ENCODE data around the gene ZNF136.

Gene ZNF136

GRCh38 chr19:12194827-12195731 lies 32.2 kb downstream of the ZNF136 start:
- no peak for TF ChIP-seq CTCF (IDR thresholded peaks at IDR 0.05; ENCODE audit: borderline replicate concordance, insufficient read depth, low read depth, low read length)
- H3K4me3 ChIP-seq (ENCODE audit: low read depth, low read length) = no peak overlapping the region

- no peak for TF ChIP-seq CTCF (IDR thresholded peaks at IDR 0.05; ENCODE audit: borderline replicate concordance, insufficient read depth, low read depth, low read length)
- H3K4me3 ChIP-seq (ENCODE audit: low read depth, low read length) = no peak overlapping the region
Observed at GRCh38 chr19:12198136-12198535, 35.2 kb downstream of the ZNF136 start.

- no peak for TF ChIP-seq CTCF (IDR thresholded peaks at IDR 0.05; ENCODE audit: borderline replicate concordance, insufficient read depth, low read depth, low read length)
- no peak overlapping the region for H3K4me3 ChIP-seq (ENCODE audit: low read depth, low read length)
Observed at GRCh38 chr19:12199757-12200419, 37.0 kb downstream of the ZNF136 start.

GRCh38 chr19:12202250-12202649 lies 39.4 kb downstream of the ZNF136 start:
- H3K4me3 ChIP-seq (ENCODE audit: low read depth, low read length) = no peak overlapping the region
- TF ChIP-seq CTCF (IDR thresholded peaks at IDR 0.05; ENCODE audit: borderline replicate concordance, insufficient read depth, low read depth, low read length) = no peak

DNA sequence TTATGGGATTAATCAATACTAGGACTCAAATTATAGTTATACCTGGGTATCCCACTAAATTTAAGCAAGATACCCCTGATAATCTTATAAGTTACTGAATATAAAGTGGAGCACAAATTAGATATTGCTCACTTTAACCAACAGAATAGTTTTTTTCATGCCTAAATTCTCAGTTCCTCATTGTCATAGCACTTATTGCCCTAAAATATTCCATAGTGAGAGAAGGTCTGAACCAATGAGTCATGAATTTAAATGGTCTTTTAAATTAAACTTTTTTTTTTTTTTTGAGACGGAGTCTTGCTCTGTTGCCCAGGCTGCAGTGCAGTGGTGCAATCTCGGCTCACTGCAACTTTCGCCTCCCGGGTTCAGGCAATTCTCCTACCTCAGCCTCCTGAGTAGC lies 42.4 kb downstream of the ZNF136 start:
- no peak for TF ChIP-seq CTCF (IDR thresholded peaks at IDR 0.05; ENCODE audit: borderline replicate concordance, insufficient read depth, low read depth, low read length)

DNA sequence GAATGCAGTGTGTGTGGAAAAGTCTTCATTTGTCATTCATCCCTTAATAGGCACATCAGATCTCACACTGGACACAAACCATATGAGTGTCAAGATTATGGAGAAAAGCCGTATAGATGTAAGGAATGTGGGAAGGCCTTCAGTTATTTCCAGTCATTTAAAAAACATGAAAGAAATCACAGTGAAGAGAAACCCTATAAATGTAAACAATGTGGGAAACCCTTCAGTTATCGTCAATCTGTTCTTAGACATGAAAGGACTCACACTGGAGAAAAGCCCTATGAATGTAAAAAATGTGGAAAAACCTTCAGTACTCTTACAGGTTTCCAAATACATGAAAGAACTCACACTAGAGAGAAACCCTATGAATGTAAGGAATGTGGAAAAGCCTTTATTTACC lies 45.3 kb downstream of the ZNF136 start:
- no peak for TF ChIP-seq CTCF (IDR thresholded peaks at IDR 0.05; ENCODE audit: borderline replicate concordance, insufficient read depth, low read depth, low read length)
- H3K4me3 ChIP-seq (ENCODE audit: low read depth, low read length) = no peak overlapping the region

More for the DNA sequence above, 42.4 kb downstream of the ZNF136 start:
- no peak overlapping the region for H3K4me3 ChIP-seq (ENCODE audit: low read depth, low read length)

Measured in GM12875 (cell line).